ENCODE measurements around the gene CLUH.
"Not testable (repeated sequence)": the region's sequence is repeated elsewhere in the genome, so short reads cannot be mapped to it uniquely, and the experiment has no call there.

GRCh38 chr17:2652911-2653310, 58.7 kb downstream of the CLUH start:
- TF ChIP-seq, protein P1, sequence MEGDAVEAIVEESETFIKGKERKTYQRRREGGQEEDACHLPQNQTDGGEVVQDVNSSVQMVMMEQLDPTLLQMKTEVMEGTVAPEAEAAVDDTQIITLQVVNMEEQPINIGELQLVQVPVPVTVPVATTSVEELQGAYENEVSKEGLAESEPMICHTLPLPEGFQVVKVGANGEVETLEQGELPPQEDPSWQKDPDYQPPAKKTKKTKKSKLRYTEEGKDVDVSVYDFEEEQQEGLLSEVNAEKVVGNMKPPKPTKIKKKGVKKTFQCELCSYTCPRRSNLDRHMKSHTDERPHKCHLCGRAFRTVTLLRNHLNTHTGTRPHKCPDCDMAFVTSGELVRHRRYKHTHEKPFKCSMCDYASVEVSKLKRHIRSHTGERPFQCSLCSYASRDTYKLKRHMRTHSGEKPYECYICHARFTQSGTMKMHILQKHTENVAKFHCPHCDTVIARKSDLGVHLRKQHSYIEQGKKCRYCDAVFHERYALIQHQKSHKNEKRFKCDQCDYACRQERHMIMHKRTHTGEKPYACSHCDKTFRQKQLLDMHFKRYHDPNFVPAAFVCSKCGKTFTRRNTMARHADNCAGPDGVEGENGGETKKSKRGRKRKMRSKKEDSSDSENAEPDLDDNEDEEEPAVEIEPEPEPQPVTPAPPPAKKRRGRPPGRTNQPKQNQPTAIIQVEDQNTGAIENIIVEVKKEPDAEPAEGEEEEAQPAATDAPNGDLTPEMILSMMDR (IDR thresholded peaks at IDR 0.05; ENCODE audit: low read length), result not testable (repeated sequence)
- TF ChIP-seq EZH2 (optimal IDR thresholded peaks at IDR 0.05; ENCODE audit: low read depth, low read length); EZH2phosphoT487 (IDR thresholded peaks at IDR 0.05; ENCODE audit: low read length): not testable (repeated sequence)

All from MM.1S (cell line).